GM19438 (cell line): Measurements from ENCODE around the gene ARSK.

Experiments used
- ATAC-seq: cut with Tn5 transposase; IDR thresholded peaks from one replicate; pipeline ENCODE4 v1.9.1; 2021; ENCODE audit warnings: low read depth; ENCODE audit not compliant: unreplicated experiment

Gene ARSK

GRCh38 chr5:95554647-95555548 is at the start of gene ARSK, which contains the start of gene SKIC3:
Gene ARSK (plus strand): TSS chr5:95555101. CDS start chr5:95555279, 178 bp downstream.
Gene SKIC3 (minus strand): TSS chr5:95554977. CDS start chr5:95547150, 7,827 bp downstream.
- peak; percentile 92 for ATAC-seq

GRCh38 chr5:95508550-95508949 is 46.4 kb upstream of the ARSK start:
- ATAC-seq, result no peak

- ATAC-seq, result no peak
These were observed 43.3 kb upstream of the ARSK start for GRCh38 chr5:95511606-95512005.

- no peak for ATAC-seq
These were observed 36.5 kb upstream of the ARSK start for GRCh38 chr5:95518417-95518816.

GRCh38 chr5:95519151-95519550 is 35.8 kb upstream of the ARSK start:
- ATAC-seq, result no peak

DNA sequence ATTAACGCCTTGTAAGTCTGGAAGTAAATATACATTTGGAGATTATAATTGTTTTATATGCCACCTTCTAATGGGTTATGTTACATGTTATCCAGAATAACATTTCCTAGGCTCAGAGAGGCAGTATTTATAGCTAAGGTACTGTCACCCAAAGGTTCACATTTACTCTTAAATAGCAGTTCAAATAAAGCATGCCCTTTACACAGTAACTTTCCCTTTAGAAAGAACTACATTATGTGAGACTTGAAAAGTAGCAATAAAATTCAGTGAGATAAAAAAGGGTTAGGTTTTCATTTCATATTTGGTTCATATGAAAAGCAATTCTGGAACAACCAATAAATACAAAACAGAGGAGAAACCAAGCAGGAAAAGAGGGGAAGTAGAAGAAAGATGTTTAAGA is 35.2 kb upstream of the ARSK start:
- no peak for ATAC-seq

- ATAC-seq, result no peak
These were observed 34.7 kb upstream of the ARSK start for GRCh38 chr5:95520206-95520605.

DNA sequence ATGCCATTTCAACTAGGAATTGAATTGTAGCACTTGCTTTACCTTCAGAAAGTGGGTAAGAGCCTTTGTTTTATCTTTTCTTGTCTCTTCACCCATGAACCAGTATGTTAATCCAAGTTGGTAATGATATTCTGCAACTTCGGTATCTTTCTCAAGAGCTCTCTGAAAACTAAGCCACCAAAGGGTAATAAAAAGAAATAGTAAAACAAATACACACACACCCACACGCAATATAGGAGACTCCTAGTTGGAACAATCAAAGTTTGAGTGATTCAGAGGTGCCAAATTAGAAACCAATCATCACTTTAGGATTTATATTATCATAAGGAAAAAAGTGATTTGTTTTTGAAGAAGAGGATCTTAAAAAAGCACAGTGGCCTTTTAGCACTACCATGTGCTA is 30.5 kb upstream of the ARSK start:
- ATAC-seq, result no peak

- ATAC-seq, result no peak
These were observed 28.0 kb upstream of the ARSK start for GRCh38 chr5:95526871-95527270.

DNA sequence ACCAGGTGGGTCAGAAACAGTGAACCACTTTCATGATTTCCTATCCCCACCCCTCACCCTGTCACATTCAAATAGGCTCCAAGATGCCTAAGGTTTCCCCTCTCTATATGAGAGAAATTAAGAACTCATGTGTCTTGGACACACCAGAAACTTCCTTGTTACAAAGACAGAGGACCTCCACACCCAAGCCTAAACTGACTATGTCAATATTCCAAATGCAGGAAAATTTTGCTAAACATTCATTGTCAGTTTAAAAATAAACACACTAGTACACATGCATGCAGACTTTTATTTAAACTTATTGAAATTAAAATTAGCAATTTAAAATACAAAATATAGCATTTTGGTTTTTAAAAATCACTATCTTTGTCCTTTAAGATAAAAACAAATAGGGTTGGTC is 26.3 kb upstream of the ARSK start:
- no peak for ATAC-seq

- no peak for ATAC-seq
These were observed 24.5 kb upstream of the ARSK start for GRCh38 chr5:95530416-95530815.

DNA sequence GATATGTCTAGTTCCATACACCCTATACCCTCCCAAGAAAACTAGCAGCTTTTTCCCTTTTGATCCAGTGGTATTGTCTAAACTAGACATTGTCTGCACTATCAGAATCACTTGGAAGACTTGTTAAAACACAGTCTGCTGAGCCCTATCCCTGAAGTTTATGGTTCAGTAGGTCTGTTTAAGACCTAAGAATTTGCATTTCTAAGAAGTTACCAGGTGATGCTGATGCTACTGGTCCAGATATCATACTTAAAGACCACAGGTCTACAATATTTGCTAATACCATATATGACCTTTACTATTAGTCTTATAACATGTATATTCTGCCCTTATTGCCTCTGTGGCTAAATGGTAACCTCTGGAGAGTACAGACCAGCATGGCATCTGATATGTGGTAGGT is 23.4 kb upstream of the ARSK start:
- no peak for ATAC-seq

- no peak for ATAC-seq
These were observed 22.5 kb upstream of the ARSK start for GRCh38 chr5:95532415-95532814.

GRCh38 chr5:95533106-95533505 is 21.8 kb upstream of the ARSK start:
- no peak for ATAC-seq

DNA sequence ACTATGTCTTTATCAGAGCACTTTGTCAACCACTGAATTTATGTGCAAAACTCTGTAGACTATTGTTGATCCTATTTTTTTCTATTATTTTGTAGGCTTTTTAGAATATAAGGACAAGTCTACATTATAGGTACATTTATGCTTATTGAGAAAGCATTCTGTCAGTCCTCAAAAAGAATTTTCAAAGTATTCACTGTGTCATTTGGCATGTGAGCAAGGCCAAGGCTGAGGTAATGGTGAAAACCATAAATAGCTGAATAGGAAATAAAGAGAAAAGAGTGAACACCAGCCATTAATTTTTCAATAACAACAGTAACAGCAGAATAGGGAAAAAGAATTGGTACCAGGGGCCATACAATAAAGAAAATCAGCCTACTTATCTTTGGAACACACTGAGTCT is 21.1 kb upstream of the ARSK start:
- no peak for ATAC-seq

- ATAC-seq, result no peak
These were observed 17.4 kb upstream of the ARSK start for GRCh38 chr5:95537501-95537900.

- ATAC-seq, result no peak
These were observed 11.7 kb upstream of the ARSK start for GRCh38 chr5:95543017-95543705.

DNA sequence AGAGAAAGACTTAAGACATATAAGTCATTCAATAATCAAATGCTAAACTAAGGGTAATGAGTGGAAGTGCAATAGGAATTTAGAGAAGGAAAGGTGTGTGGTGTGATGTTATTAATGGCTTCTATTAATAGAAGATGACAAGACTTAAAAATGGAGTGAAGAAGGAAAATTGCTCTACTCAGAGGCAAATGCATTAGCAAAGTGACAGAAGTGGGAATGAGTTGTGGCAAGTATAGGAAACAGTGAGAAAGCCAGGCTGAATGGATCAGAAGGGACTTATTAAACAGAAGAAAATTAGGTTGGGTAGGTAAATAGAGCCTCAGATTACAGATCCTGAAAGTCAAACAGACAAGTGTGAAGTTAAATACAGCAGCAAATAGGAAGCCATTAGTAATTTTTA is 5.9 kb upstream of the ARSK start:
- ATAC-seq, result no peak

GRCh38 chr5:95554331-95554646 is 612 bp upstream of the ARSK start:
- ATAC-seq, result peak; percentile 22

GRCh38 chr5:95555553-95555952 is 652 bp downstream of the ARSK start:
- no peak for ATAC-seq

DNA sequence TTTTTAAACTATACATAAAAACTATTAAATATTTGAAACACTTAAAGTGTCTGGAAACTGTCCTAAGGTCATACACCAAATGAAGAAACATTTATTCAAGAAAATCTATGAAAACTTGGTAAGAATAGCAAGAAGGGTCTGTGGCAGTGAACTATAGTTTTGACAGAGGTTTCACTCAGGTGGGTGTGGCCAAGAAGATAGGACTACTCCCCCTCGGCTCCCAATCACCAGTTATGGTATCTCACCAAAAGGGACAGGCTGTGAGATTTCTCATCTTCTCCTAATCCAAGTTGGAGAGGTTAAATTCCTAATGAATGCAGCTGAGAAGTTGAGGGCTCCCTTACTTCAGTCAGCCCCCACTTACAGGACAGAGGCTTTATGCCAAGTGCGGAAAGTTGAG is 2.9 kb downstream of the ARSK start:
- no peak for ATAC-seq

- ATAC-seq, result no peak
These were observed 7.4 kb downstream of the ARSK start for GRCh38 chr5:95562282-95562681.
